Anterior cingulate cortex (tissue), 58 donors: ENCODE data around the gene ERBB2.
A peak's percentile ranks its signal among the peaks of the same experiment; 100 is the strongest.

Source experiments
- DNase-seq, 58 donors: peaks; one replicate each; lab custom pipeline; 2025; lab: John Stamatoyannopoulos, UW

The ERBB2 gene

DNA sequence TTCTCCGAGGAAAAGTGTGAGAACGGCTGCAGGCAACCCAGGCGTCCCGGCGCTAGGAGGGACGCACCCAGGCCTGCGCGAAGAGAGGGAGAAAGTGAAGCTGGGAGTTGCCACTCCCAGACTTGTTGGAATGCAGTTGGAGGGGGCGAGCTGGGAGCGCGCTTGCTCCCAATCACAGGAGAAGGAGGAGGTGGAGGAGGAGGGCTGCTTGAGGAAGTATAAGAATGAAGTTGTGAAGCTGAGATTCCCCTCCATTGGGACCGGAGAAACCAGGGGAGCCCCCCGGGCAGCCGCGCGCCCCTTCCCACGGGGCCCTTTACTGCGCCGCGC is at the start of gene ERBB2:
ERBB2 (plus strand) TSS at position 247 of the 330 bp plus-strand sequence. CDS start 175 bp downstream, outside the sequence.
- peak in 11 of 58 donors; percentile 1 to 42 (median 16) for DNase-seq

DNA sequence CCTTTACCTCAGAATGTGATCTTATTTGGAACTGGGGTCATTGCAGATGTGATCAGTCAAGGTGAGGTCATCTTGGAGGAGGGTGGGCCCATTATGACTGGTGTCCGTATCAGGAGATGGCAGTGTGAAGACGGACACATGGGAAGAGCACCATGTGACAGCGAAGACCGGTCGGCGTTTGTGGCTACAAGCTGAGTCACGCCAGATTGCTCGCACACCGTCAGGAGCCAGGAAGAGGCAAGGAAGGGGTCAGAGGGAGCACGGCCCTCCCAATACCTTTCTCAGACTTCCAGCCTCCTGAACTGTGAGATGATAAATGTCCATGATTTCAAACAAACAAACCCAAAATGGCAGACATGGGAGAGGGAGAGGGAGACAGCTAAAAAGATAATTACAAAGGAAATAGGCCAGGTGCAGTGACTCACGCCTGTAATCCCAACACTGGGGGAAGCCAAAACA is 49.7 kb upstream of the ERBB2 start:
- DNase-seq = no peak

DNA sequence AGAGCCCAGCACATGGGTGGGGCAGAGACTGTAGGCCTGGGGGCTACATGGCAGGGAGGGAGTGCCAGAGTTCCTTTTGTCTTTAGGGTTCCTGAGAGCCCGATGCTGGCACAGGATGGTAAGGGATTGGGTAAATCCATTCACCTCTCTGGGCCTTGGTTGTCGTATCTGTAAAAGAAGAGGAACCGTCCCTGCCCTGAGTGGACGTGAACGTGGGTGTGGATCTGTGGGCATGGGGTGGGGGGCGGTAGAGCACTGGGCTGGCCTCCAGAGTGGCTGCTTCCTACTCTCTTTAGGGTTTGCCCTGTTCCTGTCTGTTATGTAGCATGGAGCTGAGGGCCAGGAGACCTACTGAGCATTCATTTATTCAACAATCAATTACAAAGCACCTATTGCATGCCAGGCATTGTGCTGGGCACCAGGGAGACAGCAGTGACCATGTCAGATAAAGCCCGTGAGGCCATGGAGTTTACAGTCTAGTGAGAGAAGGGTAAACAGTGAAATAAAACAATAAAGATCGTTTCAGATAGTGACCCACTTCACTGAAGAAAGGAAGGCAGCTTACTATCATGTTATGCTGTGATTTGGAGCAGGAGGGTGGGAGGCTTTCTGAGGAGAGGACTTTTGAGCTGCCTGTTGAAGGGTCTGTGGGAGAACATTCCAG is 47.8 kb upstream of the ERBB2 start:
- no peak for DNase-seq

DNA sequence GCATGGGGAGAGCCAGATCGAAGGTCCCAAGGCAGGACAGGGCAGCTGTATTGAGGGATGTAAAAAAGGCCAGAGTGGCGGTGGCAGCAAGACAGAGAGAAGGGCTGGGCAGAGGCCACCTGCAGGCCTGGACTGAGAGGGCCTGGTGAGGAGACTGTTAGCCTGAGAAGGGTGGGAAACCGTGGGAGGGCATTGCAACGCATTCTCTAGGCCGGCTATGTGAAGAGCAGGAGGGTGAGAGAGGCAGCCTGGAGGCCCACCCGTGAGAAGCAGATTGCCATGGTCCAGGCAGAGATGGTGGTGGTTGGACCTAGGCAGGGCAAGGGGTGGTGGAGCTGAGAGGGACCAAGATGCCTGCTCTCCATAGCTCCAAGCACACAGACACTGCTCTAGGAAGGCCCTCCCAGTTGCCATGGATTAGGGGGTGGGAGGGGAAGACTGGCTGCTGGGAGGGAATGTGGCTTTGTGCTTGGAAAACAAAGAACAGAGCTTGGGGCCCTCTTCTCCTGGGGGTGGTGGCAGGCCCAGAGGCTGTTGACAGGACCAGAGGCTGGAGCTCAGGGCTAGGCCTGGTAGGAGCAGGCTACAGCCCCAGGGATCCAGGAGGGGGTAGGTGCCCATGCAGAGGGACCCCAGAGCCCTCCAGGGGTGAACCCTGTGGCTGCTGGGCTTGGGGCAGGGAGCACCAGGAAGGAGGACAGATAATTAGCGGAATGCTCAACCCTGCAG is 47.1 kb upstream of the ERBB2 start:
- DNase-seq = peak in 40 of 58 donors; percentile 21 to 82 (median 56)

DNA sequence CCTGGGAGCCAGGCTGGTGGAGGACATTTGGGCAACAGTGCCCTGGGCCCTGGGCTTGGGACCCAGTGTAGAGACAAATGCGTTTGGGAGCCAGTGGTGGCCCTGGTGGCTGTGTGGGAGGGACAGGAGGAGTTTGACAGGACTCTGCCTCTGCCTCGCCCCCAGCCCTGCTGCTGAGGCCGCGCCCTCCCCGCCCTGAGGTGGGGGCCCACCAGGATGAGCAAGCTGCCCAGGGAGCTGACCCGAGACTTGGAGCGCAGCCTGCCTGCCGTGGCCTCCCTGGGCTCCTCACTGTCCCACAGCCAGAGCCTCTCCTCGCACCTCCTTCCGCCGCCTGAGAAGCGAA is 46.6 kb upstream of the ERBB2 start:
- DNase-seq = no peak

DNA sequence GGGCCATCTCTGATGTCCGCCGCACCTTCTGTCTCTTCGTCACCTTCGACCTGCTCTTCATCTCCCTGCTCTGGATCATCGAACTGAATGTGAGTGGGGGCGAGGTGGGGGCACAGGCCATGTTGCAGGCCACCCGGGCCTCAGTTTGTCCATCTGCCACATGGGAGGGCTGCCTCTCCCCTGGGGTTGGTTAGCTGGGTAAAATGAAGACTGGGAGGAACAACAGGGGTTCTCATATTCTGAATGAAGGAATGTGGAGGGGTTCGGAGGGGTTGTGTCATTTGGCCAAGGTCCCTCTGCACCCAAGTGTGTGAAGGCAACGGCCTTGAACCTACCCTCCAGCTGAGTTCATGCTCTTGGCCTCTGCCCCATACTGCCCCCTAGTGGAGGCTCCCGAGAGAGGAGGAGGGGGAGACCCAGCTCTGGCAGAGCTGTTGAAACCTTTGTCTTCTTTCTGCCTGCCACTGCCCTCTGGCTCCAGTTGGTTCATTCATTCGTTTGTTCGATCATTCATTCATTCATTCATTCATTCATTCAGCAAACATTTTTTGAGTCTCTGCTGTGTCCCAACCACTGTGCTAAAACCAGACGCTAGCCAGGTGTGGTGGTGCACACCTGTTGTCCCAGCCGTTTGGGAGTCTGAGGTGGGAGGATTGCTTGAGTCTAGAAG is 46.1 kb upstream of the ERBB2 start:
- peak in 41 of 58 donors; percentile 8 to 79 (median 39) for DNase-seq

DNA sequence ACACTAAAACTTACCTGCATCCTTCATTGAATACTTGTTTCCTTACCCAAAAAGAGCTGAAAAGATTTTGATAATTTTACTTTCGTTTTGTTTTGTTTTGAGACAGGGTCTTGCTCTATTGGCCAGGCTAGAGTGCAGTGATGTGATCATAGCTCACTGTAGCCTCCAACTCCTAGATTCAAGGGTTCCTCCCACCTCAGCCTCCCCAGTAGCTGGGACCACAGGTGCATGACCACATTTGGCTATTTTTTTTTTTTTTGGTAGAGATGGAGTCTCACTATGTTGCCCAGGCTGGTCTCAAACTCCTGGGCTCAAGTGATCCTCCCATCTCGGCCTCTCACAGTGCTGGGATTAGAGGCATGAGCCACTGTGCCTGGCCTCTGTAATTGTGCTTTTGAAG is 44.8 kb upstream of the ERBB2 start:
- no peak for DNase-seq

DNA sequence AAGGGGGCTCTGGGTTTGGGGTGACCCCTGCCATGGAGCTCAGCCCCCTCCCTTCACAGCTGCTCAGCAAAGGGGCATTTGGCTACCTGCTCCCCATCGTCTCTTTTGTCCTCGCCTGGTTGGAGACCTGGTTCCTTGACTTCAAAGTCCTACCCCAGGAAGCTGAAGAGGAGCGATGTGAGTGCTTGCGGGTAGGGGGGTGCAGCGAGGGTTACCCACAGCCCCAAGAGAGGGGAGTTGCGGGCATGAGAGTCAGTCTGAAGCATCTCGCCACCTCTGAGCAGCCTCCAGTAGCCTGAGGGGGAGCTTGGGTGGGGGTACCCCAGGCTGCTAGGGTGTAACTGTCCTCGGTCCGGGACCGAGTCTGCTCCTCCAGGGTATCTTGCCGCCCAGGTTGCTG is 41.5 kb upstream of the ERBB2 start:
- no peak for DNase-seq

DNA sequence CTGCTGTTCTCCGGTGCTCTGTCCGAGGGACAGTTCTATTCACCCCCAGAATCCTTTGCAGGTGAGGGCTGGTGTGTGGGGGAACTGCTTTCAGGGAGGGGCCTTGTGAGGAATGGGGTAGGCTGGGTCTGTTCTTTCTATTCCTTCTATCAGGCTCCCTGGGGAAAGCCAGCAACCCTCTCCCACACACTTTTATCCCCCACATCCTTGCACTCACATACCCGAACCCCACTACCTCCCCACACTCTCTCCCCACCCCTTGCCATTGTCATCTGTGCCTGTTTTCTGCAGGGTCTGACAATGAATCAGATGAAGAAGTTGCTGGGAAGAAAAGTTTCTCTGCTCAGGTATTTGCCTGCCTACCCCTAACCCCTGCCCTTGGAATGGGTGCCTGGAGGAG is 41.1 kb upstream of the ERBB2 start:
- peak in 1 of 58 donors; percentile 36 for DNase-seq

DNA sequence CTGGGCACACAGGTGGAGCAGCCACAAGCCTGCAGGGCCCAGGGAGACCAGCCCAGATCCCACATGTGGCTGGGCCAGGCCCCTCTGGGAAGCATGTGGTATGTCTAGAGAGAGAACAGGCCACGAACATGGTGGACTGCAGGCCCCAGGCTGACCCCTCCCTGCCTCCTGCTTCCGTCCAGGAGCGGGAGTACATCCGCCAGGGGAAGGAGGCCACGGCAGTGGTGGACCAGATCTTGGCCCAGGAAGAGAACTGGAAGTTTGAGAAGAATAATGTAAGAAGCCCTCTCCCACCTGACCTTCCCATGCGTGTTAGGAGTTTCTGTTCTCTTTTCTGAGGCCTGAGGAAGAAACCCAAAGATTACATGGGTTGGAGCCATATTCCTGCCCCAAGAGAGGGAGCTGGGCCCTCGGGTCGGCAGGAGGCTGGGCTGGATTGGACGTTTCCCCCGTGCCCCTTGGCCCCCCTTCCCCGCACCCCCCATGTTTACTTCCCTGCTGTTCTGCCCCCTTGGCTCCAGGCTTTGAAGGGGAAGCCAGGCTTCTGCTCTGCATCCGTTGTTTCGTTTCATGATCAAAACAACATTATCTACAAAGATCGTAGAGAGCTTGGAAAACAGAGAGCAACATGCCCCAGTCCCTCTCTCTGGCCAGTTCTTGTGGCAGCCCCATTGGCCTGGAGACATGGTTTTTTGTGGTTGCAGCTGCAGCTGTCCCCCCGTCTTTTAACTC is 40.4 kb upstream of the ERBB2 start:
- DNase-seq = no peak

DNA sequence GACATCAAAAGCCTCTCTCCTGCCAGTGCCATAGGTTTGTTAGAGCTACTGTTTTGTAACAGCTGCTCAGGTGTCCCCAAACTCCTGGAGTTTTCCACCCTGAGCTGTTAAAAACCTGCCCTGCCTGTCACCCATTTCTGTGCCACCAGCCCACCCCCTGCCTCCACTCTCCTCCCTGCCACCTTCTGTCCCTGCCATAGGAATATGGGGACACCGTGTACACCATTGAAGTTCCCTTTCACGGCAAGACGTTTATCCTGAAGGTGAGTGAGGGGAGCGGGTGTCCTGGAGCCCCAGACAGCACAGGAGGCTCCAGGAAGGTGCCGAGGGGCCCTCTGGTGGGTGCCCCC is 39.9 kb upstream of the ERBB2 start:
- no peak for DNase-seq

DNA sequence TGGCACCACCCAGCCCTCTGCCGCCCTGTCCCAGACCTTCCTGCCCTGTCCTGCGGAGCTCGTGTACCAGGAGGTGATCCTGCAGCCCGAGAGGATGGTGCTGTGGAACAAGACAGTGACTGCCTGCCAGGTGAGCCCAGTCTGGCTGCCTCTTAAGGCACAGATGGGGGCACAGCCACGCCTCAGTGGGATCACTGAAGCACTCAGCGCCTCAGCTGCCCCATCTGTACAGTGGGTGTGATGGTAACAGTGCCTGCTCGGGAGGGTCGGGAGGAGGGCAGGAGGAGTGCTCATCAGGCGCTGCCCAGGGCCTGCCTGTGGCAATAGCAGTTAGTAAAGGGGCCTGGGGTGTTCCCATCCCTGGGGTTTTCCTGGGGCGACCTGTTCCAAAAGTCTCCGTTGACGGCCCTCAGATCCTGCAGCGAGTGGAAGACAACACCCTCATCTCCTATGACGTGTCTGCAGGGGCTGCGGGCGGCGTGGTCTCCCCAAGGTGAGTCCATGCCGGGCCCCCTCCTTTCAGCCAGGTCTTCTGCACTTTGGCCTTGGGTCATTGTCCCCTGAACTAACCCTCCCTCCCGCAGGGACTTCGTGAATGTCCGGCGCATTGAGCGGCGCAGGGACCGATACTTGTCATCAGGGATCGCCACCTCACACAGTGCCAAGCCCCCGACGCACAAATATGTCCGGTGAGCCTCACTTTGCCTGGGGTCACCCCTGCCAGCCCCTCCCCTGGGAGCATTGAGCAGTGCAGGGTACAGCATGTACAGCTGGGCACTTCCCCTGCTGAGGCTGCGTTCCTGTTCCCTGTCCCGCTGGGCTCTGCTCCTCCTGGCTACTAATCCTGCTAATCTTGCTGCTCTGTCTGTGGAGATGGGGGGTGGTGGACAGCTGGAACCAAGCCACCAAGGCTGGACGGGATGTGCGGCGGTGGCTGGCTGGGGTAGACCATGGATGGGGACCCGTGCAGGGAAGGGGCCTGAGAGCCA is 39.2 kb upstream of the ERBB2 start:
- DNase-seq = peak in 1 of 58 donors; percentile 37

DNA sequence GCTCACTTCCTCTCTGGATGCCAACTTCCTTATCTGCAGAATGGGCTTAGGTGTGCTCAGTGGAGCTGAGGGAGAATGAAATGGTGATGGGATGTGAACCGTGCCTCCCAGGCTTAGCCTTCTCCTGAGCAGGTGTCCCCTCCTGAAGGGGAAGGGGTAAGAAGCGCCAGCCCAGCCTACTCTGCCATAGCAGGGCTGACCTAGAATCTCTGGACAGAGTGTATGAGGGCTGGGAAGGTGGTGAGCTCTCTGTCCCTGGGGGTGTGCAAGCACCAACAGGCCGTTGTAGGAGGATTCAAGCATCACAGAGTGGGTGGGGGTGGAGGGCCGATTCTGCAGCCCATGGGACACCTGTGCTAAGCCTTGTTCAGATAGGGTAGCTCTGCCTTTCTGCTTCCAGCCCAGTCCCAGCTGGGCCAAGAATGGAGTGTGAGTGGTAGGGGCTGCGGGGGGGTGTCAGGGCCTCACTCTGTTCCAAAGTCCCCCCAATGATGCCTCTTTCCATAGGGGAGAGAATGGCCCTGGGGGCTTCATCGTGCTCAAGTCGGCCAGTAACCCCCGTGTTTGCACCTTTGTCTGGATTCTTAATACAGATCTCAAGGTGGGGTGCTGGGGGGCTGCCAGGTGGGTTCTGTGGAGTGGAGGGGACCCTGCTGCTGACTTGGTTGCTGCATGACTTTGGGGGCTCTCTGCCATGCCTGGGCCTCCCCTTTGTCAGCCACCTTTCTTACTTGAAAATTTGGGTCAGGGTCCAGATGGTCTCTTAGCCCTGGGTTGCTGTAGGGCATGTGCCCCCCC is 37.9 kb upstream of the ERBB2 start:
- no peak for DNase-seq

DNA sequence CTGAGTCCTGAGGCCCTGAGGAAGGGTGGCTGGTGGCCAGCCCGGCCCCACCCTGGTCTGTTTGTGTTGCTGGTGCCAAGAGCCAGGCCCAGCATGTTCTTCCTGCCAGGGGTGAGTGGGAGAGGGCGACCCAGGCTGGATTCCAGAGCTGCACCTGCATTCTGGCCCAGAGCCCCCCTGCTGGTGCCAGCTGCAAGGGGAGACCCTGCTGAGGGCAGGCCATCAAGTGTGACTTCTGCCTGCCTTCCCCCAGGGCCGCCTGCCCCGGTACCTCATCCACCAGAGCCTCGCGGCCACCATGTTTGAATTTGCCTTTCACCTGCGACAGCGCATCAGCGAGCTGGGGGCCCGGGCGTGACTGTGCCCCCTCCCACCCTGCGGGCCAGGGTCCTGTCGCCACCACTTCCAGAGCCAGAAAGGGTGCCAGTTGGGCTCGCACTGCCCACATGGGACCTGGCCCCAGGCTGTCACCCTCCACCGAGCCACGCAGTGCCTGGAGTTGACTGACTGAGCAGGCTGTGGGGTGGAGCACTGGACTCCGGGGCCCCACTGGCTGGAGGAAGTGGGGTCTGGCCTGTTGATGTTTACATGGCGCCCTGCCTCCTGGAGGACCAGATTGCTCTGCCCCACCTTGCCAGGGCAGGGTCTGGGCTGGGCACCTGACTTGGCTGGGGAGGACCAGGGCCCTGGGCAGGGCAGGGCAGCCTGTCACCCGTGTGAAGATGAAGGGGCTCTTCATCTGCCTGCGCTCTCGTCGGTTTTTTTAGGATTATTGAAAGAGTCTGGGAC is 37.1 kb upstream of the ERBB2 start:
- no peak for DNase-seq

DNA sequence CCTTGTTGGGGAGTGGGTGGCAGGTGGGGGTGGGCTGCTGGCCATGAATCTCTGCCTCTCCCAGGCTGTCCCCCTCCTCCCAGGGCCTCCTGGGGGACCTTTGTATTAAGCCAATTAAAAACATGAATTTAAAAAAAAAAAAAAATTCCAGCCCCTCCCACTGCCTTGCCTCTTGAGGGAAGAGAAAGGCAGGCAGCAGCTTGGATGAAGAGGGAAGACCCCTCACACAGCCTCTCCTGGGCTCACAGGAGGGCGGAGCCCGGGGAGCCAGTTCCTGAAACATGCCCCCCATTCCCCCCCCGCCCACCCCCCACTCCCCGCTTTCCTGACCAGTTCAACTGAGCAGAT is 36.5 kb upstream of the ERBB2 start:
- no peak for DNase-seq

DNA sequence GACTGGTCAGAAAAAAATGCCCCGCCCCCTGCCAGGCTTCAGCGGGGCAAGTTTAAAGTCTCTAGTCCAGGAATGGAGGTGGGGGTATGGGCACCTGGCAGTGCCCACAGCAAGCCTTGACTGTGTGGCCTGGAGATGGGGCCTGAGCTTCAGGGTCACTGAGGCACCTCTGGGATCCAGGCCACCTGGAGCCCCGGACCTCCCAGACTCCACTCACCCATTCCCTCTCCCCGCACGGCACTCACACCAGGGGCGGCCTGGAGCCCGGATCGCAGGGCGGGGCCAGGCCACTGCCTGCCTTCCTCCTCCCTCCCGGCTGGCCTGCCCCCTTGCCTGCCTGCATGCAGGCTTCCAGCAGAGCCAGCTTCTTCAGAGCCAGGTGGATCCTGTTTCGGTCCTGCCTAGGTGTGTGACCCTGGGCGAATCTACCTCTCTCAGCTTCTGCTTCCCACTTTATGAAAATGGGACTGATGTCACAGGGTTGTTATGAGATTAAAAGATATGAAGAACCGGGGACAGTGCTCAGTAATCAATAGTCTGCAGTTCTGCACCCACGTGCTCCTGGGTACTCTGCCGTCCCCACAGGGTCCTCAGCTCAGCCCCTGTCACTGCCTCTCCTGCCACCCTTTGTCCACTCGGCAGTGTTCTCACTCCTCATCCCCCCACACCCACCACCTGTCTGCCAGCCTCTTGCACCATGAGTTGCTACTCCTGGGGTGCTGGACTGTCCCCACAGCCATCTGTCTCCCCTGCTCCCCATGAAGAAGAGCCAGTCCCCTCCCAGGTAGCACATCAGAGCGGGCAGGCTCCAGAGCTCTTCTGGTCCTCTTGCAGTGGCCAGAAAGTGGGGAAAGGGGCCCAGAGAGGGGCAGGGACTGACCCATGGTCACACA is 35.9 kb upstream of the ERBB2 start:
- DNase-seq = no peak
